Activated gamma-delta T cell (primary cell): ENCODE data around the gene MRGPRF.
"Not testable (repeated sequence)": the region's sequence is repeated elsewhere in the genome, so short reads cannot be mapped to it uniquely, and the experiment has no call there.

Source experiments
- DNase-seq: peaks from one replicate; lab custom pipeline; 2025; lab: John Stamatoyannopoulos, UW

MRGPRF gene

DNA sequence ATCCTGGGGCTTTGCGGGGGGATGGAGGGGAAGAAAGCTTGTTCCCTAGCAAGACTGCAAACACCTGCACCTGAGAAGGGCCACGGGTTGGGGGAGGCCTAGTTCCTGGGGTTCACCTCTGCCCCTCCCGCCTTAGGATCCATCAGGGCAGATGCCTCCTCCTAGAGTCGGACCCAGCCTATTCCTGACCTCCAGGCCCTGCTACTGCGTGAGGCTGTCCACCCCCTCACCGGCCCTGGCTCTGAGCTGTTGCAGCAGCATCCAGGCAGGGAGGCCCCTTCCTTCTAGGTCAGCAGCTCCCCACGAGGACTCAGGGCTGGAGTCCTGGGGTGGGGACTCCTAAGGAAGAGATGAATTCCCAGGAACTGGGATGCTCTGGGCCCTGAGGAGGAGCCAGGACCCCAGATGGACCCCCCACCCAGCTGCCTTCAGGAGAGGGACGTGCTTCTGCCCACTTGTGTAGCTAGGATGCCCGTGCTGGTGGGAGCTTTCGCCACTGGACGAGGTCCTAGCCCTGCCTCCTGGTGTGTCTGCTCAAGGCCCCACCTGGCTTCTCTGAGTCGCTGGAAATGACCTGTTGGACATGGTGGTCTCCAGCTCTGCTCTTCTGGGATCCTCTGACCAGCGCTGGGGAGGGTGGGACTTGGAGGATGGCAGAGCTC, 10.3 kb downstream of the MRGPRF start:
- no peak for DNase-seq

DNA sequence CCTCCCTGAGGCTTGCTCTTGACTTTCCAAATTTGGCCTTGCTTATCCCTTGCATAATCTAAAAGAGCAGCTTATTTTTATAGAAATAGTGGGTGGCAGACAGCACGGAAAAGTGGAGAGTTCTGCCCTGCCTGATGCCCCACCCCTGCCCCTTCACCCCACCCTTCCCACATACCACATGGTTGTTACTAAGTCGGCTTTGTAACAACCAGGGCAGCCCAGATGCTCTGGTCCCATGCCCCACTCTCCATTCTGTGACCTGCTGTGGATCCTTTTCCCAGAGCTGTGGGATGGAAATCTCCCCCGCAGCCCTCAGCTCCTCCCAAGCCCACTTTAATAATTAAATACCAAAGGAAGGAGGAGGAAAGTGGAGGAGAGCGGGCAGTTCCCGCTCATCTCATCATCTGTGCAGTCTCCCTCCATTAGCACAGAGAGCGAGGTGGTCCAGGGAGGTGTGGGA, 10.9 kb downstream of the MRGPRF start:
- DNase-seq: no peak

DNA sequence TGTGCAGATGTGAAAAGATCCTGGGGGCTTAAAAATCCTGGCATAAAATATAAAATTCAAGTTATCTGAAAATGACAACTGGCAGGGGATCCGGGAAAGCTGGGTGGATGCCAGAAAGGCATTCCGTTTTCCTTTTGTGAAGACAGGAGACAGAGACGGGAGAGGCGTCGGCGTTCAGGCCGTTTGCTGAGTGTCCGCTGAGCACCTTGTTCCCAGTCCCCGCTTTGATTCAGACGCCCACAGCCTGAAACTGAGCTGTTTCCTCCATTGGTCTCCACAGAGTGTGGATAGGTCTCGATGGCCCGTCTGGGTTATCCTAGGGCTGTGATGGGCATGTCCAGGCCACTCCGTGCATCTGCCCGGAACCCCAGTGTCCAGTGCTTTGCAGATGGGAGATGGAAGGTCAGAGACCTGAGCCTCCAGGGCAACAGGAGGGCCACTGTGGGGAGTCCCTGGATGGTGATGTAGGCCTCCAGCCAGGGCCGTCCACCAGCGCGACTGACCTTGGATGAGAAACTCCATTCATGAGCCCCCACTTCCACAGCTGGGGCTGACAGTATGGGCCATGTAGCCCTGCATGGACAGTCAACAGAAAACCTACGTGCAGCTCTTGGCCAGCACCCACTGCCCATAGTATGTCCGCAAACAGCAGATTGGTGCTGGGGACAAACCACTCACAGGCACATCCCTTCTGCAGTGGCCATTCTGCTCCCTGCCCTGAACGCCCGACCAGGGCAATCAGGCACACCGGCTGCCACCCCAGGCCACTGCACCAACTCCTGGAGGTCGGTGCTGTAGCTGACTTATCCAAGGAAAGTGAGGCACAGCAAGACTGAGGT, 11.6 kb downstream of the MRGPRF start:
- DNase-seq: no peak

DNA sequence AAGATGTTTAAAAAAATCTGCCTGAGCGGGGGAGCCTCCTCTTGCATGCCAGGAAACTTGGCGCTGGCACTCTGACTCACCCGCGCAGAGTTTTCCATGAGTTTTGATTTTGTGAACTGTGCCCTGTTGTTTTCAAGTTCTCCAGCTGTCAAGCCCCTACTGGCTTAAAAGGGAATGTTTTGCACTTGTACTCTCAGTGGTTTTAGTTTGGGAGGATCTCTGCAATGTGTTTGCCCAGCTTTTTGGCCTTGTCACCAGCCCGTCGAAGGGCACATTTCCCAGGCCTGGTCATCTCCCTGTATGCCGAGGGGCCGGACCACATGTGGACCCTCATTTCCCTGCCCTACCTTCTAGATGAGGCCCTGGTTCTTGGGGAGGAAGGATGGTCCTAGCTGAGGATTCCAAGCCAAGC, 12.2 kb downstream of the MRGPRF start:
- DNase-seq: no peak

DNA sequence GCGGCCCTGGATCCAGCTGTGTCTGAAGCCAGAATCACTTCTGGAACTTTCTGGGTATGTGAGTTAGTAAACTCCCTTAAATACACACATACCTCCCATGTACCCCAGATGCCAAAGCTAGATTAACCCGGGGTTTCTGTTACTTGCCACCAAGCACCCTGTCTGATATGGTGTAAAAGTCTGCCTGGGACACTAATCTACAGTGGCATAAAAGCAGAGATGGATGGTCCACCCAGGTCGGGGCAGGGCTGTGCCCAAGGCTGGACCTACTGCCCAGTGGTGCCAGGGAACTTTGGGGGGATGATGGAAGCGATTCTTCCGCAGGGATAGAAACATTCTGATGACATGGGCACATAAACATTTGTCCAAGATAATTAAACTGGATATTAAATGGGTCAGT, 12.7 kb downstream of the MRGPRF start:
- DNase-seq: no peak

DNA sequence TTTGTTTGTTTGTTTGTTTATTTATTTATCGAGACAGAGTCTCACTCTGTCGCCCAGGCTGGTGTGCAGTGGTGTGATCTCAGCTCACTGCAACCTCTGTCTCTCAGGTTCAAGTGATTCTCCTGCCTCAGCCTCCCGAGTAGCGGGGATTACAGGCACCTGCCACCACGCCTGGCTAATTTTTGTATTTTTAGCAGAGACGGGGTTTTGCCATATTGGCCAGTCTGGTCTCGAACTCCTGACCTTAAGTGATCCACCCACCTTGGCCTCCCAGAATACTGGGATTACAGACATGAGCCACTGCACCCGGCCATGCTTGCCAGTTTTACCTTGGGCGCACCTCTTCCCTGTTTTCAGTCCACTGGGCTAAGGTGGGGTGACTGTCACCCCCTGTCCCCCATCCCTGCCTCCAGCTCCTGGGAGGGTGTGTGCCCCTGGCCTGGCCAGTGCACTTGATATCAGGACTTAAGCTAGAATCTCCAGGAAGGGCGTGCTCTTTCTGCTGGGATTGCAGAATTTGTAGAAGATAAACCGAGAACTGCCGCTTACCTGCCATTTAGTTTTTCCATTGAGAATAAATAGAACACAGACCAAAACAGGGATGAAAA, 13.2 kb downstream of the MRGPRF start:
- DNase-seq: not testable (repeated sequence)

DNA sequence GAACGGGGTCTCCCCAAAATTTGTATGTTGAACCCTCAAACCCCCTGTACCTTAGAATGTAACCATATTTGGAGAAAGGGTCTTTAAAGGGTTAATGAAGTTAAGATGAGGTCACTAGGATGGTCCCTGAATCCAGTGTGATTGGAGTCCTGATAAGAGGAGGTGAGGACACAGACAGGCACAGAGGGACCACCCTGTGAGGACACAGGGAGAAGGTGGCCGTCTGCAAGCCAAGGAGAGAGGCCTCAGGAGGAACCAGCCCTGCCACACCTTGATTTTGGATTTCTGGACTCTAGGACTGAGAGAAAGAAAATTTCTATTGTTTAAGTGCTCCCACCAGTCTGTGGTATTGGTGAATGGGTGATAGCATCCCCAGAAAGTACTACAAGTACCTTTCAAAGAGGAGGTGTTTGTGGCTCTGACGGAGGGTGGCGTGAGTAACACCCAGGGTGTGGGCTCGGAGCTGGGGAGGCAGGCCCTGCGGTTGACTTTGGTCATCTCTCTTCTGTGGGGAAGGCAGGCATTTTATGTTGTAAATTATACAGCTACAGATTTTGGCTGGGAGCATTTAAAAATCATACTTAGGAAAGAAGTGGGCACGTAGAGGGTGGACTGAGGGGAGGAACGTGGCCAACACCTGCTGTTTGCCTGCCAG, 13.8 kb downstream of the MRGPRF start:
- DNase-seq: no peak

DNA sequence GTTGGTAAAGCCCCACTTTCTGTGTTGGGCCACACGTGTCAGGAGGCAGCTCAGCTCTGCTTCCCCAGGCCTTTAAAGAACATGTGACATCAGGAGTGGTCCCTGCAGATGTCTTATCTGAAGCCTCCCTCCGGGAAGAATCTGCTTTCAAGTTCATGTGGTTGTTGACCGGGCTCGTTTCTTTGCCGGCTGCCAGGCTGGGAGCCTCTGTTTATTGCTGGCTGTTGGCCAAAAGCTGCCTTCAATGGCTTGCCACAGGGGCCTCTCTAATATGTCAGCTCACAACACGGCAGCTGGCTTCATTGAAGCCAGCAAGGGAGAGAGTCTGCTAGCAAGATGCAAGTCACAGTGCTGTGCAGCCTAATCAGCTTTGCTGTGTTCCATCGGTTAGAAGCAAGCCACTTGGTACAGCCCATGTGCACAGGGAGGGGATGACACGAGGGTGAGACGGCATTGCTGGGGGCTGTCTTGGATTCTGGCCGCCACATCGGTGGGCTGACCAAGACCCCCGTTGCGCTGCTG, 14.6 kb downstream of the MRGPRF start:
- no peak for DNase-seq

DNA sequence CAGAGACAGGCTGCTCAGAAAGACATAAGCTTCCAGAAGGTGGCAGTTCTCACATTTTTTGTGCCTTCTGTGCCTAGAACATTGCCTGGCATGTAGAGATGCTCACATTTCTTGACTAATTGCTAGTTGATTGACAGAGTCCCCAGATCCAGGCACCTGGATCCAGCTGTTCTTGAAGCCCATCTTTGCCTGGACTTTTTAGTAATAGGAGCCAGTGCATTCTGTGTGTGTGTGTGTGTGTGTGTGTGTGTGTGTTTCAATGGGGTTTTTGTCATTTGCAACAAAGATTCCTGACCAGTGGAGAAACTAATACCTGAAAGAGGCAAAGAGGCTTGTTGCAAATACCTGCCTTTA, 15.1 kb downstream of the MRGPRF start:
- DNase-seq: no peak

DNA sequence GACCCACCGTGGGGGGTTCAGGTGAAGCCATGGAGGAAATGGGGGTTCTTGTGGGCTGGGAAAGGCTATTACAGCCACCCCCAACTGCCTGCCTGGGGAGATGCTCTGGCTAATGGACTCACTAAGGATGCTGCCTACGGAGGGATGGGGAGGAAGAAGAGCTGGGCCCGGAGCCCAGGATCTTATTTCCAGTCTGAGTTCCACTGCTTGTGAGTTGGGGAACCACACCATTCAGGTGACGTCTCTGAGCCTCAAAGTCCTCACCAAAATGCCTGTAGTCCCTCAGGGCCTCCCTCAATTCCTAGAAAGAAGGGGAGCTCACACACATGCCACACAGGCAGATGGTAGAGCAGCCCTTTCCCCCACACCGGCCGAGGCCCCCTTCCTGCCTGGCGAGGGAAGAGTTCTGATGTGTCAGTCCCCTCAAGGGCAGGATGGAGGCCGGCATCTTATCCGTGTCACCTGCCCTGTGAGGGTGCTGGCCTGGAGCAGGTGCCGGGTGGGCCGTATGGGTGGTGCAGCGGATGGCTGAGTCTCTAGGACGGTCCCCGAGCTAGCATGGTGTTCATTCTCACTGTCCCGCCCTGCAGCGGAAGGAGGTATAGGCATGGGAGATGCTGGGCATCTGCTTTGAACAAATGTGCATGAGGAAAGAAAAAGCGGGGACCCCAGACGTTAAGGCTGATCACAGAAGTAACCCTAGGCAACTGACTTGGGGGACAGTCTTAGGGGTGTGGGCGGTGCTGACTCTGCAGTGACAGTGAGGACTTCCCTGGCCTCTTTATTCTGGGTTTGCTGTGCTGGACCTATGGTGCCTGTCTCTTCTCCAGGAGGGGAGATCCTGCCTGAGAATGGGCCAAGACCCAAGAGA, 15.7 kb downstream of the MRGPRF start:
- no peak for DNase-seq

DNA sequence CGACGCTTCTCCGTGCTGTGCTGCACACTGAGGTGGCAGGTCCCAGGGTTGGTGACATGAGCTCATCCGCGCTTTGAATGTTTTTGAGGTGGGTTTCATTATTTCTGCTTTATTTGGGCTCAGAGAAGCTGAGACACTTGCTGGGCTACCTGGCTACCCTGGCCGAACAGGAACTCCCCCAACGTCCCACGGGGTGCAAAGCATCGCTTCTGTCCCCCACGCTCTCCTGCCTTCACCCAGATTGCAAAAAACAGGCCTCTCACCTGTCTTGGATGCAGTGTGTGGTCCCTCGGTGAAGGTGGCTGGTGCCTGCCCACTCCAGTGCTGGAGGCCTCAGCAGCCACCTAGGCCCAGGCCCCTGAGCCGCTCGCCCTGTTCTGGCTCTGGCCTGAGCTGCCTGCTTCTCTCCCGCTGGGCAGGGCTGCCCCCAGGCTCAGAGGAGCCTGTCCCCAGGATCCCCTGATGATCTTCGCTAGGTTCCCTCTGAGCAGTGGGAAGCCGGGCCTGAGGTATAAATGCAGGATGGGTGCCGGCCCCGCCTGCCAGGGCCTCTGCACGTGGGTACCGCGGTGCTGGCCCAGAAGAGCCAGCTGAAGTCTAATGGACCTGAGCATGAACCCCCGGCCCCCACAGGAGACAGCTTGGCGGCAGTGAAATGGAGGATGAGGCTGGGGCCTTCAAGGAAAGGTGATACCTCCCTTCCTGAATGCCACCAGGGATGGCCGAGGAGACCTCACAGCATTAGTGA, 16.5 kb downstream of the MRGPRF start:
- DNase-seq: no peak

DNA sequence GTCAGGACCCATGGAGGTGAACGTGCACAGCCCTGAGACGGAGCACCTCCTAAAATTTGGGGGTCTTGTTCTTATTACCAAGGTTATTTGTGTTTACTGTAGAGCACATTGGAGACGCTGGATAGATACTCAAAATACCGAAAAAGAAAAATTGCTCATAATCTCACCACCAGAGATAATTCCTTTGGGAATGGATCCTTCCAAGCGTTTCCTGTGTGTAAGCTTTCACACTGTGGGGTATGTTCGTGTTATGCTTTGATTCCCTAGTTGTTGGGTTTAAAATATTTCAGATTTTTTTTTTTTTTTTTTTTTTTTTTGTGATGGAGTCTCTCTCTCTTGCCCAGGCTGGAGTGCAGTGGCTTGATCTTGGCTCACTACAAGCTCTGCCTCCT, 18.2 kb downstream of the MRGPRF start:
- DNase-seq: no peak

DNA sequence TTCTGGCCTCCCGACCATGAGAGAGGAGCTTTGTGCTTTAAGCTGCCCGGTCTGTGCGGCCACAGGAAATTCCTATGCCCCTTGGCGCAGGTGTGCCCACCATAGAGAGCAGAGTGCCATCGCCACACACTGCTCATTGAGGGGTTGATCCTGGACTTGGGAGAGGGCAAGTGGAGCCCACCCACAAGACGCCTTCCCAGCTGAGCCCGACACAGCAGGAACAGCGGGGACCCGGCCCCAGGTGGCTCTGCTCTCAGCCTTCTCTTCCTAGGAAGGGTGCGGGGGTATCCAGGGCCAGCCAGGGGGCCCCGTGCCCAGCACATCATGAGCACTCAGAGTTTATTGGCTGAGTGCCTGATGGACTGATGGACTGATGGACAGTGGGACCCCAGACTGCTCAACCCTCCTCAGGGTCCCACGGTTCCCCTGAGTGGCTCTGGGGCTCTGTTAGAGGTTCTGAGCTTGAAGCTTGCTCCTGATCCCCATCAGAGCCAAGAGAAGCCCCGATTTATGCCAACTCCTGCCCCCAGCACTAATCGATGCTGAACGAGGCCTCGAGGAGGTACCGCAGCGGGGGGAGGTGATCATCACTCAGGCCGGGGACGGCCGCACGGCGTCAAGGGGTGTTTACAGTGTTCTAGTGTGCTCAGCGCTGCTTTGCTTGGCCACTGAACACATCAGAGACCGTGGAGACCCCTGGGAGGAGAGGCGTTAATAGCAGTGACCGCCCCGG, 18.7 kb downstream of the MRGPRF start:
- DNase-seq: no peak

DNA sequence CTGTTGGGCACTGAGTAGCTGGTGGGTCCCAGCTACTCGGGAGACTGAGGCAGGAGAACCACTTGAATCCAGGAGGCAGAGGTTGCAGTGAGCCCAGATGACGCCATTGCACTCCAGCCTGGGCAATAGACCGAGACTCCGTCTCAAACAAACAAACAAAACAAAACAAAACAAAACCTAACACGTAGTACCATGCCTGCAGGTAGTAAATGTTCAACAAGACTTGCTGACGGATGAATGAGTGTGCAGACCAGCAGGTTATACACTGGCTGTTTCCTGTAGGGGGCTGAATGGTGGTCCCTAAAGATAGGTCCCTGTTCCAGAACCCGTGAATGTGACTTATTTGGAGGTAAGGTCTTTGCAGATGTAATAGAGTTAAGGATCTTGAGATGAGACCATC, 19.5 kb downstream of the MRGPRF start:
- DNase-seq: no peak

DNA sequence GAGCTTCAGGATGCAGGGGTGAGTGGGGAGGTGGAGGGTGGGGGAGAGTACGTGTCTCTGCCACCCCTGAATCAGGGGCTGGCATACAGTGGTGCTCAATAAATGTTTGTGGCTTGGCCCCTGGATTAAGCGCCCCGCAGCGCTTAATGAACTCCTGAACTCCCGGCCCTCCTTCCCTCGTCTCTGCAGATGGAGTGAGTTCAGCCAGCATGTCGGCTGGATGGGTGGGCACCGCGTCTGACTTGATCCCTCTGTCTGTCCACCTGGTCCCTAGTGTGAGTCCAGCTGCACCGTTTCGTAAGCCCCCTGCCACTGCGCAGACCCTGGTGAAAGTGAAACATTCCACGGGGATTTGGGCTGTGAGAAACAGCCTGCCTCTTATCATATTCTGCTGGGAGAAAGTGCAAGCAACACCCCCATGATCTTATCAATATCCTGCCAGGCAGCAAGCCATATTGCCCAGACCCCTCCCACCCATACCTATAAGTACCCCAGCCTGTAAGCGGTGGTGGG, 20.2 kb downstream of the MRGPRF start:
- no peak for DNase-seq

DNA sequence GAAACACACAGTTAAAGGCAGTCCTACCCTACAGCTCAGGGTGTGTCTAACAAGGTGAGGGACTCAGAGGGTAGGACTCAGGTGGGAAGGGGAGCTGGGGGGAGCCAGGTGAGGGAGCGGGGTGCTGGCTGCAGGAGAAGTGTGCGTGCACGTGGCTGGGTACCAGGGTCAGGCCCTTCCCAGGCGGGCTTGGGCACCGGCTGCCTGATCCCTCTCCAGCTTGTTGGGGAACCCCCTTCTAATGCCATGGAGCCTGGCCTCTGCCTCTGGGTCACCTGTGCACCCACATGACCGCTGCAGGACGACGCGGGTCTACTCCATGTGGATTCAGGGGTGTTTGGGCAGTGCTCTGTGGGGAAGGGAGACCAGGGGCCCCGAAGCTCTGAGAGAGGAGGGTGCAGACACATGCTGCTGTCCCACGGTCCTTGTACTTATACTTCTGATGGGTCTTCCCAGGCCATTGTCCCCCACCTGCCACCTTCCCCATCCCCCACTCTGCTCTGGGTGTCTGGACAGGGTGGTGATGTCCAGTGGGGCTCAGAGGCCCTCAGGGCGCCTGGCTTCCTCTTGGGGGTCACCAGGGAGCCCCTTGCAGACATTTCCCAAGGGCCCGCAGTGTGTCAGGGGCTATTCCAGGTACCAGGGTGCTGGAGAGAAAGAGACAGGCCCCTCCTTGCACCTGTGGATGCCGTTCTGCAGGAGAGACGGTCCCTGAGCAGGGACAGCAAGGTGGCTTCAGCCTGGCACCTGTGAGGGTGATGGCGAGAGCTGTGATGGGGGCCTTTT, 21.9 kb downstream of the MRGPRF start:
- no peak for DNase-seq

DNA sequence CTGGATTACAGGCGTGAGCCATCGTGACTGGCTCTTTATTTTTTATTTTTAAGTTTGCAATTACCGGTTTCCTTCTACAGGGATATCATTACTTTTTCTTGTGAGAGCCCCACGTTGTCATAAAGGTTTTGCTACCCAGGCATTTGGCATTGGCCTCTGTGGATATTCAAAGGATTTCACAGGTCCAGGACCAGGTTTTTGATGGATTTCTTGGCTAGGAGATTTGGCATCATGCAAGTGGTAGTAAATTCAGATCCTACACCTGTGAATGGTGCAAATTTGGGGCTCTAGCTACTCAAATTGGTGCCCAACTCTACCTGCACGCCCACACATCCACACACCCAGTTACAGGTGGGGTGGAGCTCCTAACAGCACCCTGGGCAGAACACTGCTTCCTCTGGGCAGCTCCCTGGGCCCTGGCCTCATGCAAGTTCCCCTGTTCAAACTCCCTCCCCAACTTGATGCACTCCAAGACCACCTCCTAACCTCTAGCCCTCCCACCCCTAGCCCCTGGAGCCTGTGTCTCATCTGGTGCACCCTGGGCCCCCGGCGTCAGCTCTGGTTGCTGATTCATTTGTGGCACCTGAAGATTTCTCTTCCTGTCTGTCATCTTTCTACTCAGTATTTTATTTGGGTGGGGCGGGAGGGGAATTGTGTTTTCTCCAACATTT, 23.0 kb downstream of the MRGPRF start:
- DNase-seq: no peak

DNA sequence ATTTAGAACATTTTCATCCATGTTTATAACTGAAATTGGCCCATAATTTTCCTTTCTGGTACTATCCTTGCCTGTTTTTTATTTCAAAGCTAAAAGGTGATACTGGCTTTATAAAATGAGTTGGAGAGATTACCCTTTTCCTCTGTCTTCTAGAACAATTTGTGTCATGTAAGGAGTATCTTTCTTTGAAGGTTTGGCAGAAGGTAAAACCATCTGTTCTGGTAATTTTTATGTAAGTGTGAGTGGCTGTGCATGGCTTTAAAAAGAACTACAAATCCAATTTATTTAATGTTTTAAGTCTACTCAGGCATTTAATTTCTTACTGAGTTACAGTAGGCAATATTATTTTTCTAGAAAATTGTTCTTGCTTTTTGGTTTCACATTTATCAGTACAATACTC, 24.6 kb downstream of the MRGPRF start:
- DNase-seq: no peak
